Inflammatory macrophage treated with lipopolysaccharide for 1 hour (primary cell): ENCODE measurements around the gene PRKAA1.
"Not testable (repeated sequence)": the region's sequence is repeated elsewhere in the genome, so short reads cannot be mapped to it uniquely, and the experiment has no call there.

Experiments used
- DNase-seq, 2 donors: peaks; one replicate each; pipeline ENCODE4 v3.0.0-alpha.2; 2020 to 2022

PRKAA1 gene

GRCh38 chr5:40825461-40826043 lies 27.4 kb upstream of the PRKAA1 start:
- not testable (repeated sequence) for DNase-seq

DNA sequence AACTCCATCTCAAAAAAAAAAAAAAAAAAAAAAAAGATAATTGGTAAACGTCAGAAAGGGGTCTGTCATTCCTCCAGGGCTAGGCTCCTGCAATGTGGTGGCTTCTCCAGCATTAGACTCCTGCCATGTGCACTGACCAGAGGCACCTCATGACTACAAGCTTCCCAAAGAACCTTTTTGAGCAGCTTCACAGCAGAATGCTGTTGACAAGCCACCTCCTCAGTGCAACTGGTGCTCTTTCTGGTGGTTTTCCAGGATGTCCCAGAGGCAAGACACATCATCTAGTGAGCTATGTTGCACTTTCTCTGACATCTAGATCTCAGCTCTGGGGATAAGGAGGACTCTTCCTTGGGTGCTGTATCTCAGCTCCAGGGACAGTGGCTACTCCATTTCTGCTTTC lies 25.3 kb upstream of the PRKAA1 start:
- DNase-seq = no peak

- no peak for DNase-seq
Observed at GRCh38 chr5:40813698-40814281, 15.6 kb upstream of the PRKAA1 start.

DNA sequence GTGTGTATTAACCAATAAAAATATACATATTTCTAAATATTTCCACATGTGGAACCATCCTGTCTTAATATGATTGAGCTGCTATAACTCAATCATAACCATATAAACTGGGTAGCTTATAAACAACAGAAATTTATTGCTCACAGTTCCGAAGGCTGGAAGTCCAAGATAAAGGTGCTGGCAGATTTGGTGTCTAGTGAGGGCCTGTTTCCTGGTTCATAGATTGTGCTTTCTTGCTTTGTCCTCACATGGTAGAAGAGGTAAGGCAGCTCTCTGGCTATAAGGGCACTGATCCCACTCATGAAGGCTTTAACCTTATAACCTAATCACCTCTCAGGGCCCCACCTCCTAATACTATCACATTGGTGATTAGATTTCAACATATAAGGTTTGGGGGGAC lies 14.0 kb upstream of the PRKAA1 start:
- DNase-seq = no peak

- no peak for DNase-seq
Observed at GRCh38 chr5:40801771-40802562, 3.8 kb upstream of the PRKAA1 start.

- no peak for DNase-seq
Observed at GRCh38 chr5:40799258-40799657, 1.1 kb upstream of the PRKAA1 start.

GRCh38 chr5:40798801-40799210 lies 632 bp upstream of the PRKAA1 start:
- no peak for DNase-seq

- DNase-seq = peak; percentile 18 to 48
Observed at GRCh38 chr5:40797273-40798011, 732 bp downstream of the PRKAA1 start.

DNA sequence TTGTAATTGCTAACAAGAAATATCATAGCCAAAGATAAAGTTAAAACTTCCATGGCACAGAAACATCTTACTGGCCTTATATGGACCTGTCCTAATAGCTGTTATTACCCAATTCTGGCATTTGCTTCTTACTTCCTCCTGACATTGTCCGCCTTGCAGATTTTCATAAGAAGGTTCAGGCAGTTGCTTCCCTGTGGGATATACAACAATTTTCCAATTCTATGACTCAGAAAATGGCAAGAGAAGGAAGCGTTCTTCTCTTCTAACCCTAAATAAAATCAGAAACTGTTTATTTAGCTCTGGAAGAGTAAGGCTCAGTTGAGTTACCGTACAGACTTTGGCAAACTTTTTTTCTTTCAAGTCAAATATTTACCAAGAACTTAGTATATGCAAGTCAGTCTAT lies 1.7 kb downstream of the PRKAA1 start:
- DNase-seq = peak; percentile 61 to 72

DNA sequence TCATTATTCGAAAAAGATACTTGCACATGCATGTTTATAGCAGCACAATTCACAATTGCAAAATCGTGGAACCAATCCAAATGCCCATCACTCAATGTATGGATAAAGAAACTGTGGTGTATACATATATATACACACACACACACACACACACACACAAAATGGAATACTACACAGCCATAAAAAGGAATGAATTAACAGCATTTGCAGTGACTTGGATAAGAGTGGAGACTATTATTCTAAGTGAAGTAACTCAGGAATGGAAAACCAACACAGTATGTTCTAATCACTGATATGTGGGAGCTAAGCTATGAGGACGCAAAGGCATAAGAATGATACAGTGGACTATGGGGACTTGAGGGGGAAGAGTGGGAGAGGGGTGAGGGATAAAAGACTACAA lies 3.3 kb downstream of the PRKAA1 start:
- not testable (repeated sequence) for DNase-seq

DNA sequence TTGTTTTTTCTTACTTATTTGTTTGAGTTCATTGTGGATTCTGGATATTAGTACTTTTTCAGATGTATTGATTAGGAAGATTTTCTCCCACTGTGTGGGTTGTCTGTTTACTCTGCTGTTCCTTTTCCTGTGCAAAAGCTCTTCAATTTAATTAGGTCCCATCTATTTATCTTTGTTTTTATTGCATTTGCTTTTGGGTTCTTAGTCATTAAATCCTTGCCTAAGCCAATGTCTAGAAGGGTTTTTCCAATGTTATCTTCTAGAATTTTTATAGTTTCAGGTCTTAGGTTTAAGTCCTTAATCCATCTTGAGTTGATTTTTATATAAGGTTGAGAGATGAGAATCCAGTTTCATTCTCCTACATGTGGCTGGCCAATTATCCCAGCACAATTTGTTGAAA lies 3.8 kb downstream of the PRKAA1 start:
- DNase-seq = not testable (repeated sequence)

GRCh38 chr5:40792691-40793090 lies 5.5 kb downstream of the PRKAA1 start:
- DNase-seq = not testable (repeated sequence)

- no peak for DNase-seq
Observed at GRCh38 chr5:40791715-40792139, 6.4 kb downstream of the PRKAA1 start.

GRCh38 chr5:40790947-40791593 lies 7.1 kb downstream of the PRKAA1 start:
- DNase-seq = peak; percentile 7 to 8

DNA sequence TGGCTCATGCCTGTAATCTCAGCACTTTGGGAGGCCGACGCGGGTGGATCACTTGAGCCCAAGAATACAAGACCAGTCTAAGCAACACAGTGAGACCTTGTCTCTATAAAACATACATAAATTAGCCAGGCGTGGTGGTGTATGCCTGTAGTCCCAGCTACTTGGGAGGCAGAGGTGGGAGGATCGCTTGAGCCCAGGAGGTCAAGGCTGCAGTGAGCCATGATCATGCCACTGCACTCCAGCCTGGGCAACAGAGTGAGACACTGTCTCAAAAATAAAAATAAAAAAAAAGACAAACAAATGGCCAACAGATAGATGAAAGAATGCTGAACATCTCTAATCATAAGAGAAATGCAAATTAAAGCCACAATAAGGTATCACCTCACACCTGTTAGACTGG lies 9.2 kb downstream of the PRKAA1 start:
- DNase-seq = not testable (repeated sequence)

DNA sequence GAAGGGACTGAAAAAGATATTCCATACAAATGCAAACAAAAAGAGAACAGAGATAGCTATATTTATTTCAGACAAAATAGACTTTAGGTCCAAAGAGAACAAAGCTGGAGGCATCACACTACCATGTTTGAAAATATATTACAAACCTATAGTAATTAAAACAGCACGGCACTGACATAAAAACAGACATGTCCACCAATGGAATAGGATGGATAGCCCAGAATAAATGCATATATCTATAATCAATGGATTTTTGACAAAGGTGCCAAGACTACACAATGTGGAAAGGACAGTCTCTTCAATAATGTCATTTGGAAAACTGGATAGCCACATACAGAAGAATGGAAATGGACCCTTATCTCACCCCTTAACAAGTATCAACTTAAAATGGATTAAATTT lies 10.2 kb downstream of the PRKAA1 start:
- DNase-seq = no peak

DNA sequence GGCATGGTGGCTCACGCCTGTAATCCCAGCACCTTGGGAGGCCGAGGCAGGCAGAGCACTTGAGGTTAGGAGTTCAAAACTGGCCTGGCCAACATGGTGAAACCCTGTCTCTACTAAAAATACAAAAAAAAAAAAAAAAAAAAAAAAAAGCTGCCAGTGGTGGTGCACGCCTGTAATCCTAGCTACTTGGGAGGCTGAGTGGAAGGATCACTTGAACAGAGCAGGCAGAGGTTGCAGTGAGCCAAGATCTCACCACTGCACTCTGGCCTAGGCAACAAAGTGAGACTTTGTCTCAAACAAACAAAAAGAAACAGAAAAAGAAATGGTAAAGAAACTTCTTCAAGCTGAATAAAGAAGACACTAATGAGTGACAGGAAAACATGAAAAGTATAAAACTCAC lies 11.5 kb downstream of the PRKAA1 start:
- DNase-seq = not testable (repeated sequence)

DNA sequence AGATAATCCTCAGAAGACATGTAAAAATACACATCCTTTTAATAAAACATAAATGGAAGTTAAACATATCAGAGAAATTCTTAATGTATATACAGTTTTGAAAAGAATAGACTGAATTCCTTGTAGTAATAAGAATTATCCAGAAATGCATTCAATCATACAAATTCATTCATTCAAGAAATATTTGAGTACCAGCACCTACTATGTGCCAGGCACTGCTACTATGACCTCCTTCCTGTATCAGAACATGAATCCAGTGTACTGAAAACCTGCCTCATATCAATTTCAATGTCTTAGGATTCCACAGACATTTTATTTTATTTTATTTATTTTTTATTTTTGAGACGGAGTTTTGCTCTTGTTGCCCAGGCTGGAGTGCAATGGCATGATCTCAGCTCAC lies 13.3 kb downstream of the PRKAA1 start:
- DNase-seq = no peak

DNA sequence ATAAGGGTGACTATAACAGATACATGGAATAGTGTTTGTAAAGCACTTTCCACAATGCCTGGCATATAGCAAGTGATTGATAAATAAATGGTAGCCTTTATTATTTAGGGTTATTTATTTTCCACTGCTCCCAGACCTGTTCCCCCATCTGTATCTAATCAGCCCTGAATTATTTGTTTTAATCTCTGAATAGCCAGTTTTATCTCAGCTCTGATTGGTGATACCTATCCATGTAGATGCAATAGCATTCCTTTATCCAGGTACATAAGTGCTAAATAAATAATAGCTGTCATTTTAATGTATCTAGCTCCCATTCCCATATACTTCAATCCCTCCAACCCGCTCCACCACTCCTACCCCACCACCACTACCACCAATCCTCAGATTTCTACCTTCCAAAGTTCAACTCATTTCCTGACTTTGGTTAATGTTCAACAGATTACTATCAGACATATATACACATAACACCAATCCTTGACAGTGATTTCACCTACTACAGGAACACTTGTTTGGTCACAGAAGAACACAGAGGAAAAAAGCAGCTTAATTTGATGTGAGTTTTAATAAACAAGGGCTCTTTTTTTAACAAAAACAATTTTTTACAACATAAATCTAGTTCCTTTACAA lies 14.0 kb downstream of the PRKAA1 start:
- DNase-seq = no peak

- no peak for DNase-seq
Observed at GRCh38 chr5:40781843-40782409, 16.2 kb downstream of the PRKAA1 start.

DNA sequence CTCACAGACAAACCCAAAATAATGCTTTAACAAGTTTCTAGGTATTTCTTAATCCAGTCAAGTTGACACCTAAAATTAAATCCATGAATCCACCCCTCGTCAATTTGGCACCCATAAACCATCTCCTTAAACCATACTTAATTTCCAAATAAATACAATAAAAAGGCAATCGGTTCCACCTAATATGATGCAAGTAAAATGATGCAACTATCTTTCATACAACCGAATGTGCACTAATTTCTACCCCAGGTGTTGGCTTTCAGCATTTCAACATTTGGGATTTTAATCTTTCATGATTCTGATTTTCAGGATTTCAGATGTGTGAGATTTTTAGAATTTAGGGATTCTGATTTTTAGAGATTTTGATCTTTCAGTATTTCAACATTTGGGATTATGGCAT lies 17.3 kb downstream of the PRKAA1 start:
- no peak for DNase-seq

DNA sequence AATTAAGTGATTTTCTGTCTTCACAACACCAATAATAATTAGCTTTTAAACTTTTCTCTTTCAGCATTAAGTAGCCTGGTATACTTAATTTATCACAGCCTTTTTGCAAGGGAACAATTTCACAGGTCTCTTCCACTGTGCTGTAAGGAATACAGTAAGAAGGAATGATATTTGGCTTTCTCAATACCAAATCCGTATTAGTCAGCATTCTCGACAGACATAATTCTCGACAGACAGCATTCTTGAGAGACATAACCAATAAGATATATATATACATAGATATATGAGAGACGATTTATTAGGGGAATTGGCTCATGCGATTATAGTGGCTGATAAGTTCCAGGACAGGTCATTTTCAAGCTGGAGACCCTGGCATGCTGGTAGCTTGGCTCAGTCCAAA lies 18.0 kb downstream of the PRKAA1 start:
- DNase-seq = no peak
